ENCODE results near the gene LSM14B. TPM values are rescaled to one million over a fixed set of nuclear protein-coding genes. Genes with fewer than 3 reads are reported as not detected.

LSM14B gene
- total RNA-seq, 3 donors from 2014 or later: 35.2 to 41.3 (median 40.9) TPM

GRCh38 chr20:62119115-62119514 lies 3.2 kb upstream of the LSM14B start:
- H3K9me3 Mint-ChIP-seq: peaks cover 3% of the 10 kb centered on the region
- peaks cover 2% of the 10 kb centered on the region for H3K36me3 Mint-ChIP-seq (ENCODE audit: insufficient read depth)
- no peak for ATAC-seq
- no peak for DNase-seq
- H3K27me3 Mint-ChIP-seq (ENCODE audit: low read depth): no peaks in the 10 kb centered on the region
- peaks cover 39% of the 10 kb centered on the region for H3K4me1 Mint-ChIP-seq (ENCODE audit: low read depth)
- H3K4me3 Mint-ChIP-seq: peak overlapping the region; percentile 7

GRCh38 chr20:62119591-62120364 lies 2.5 kb upstream of the LSM14B start:
- H3K4me3 Mint-ChIP-seq: no peak overlapping the region
- DNase-seq (no peak), ATAC-seq (no peak)
- H3K4me1 Mint-ChIP-seq (ENCODE audit: low read depth): peaks cover 45% of the 10 kb centered on the region
- H3K36me3 Mint-ChIP-seq (ENCODE audit: insufficient read depth): peaks cover 7% of the 10 kb centered on the region
- H3K27me3 Mint-ChIP-seq (ENCODE audit: low read depth): no peaks in the 10 kb centered on the region
- peaks cover 3% of the 10 kb centered on the region for H3K9me3 Mint-ChIP-seq

- Mint-ChIP-seq H3K9me3 (peaks cover 3% of the 10 kb centered on the region), H3K4me3 (peak overlapping the region; percentile 40), H3K27me3 (ENCODE audit: low read depth) (no peaks in the 10 kb centered on the region), H3K36me3 (ENCODE audit: insufficient read depth) (peaks cover 10% of the 10 kb centered on the region), H3K4me1 (ENCODE audit: low read depth) (peaks cover 49% of the 10 kb centered on the region)
- ATAC-seq: no peak
- DNase-seq: no peak
These were observed 1.9 kb upstream of the LSM14B start for GRCh38 chr20:62120365-62120762.

- H3K27me3 Mint-ChIP-seq (ENCODE audit: low read depth): no peaks in the 10 kb centered on the region
- ATAC-seq: peak; percentile 0 to 1
- peaks cover 11% of the 10 kb centered on the region for H3K36me3 Mint-ChIP-seq (ENCODE audit: insufficient read depth)
- DNase-seq: no peak
- peak overlapping the region; percentile 85 for H3K4me3 Mint-ChIP-seq
- H3K9me3 Mint-ChIP-seq: no peaks in the 10 kb centered on the region
- H3K4me1 Mint-ChIP-seq (ENCODE audit: low read depth): peaks cover 47% of the 10 kb centered on the region
These were observed 1.1 kb upstream of the LSM14B start for GRCh38 chr20:62120990-62121775.

GRCh38 chr20:62122654-62123449 lies 577 bp downstream of the LSM14B start:
- ATAC-seq (peak; percentile 3 to 15), DNase-seq (peak; percentile 34)
- peaks cover 38% of the 10 kb centered on the region for H3K4me1 Mint-ChIP-seq (ENCODE audit: low read depth)
- no peaks in the 10 kb centered on the region for H3K9me3 Mint-ChIP-seq
- H3K27me3 Mint-ChIP-seq (ENCODE audit: low read depth): no peaks in the 10 kb centered on the region
- H3K36me3 Mint-ChIP-seq (ENCODE audit: insufficient read depth): peaks cover 23% of the 10 kb centered on the region
- H3K4me3 Mint-ChIP-seq: peak overlapping the region; percentile 87

GRCh38 chr20:62123450-62124118 lies 1.3 kb downstream of the LSM14B start:
- peak overlapping the region; percentile 87 for H3K4me3 Mint-ChIP-seq
- H3K4me1 Mint-ChIP-seq (ENCODE audit: low read depth): peaks cover 36% of the 10 kb centered on the region
- peaks cover 30% of the 10 kb centered on the region for H3K36me3 Mint-ChIP-seq (ENCODE audit: insufficient read depth)
- ATAC-seq (no peak), DNase-seq (no peak)
- H3K27me3 Mint-ChIP-seq (ENCODE audit: low read depth): no peaks in the 10 kb centered on the region
- H3K9me3 Mint-ChIP-seq: no peaks in the 10 kb centered on the region

GRCh38 chr20:62126141-62126540 lies 3.9 kb downstream of the LSM14B start:
- H3K4me3 Mint-ChIP-seq: no peak overlapping the region
- no peak for DNase-seq
- H3K4me1 Mint-ChIP-seq (ENCODE audit: low read depth): peaks cover 25% of the 10 kb centered on the region
- no peak for ATAC-seq
- H3K9me3 Mint-ChIP-seq: no peaks in the 10 kb centered on the region
- no peaks in the 10 kb centered on the region for H3K27me3 Mint-ChIP-seq (ENCODE audit: low read depth)
- peaks cover 44% of the 10 kb centered on the region for H3K36me3 Mint-ChIP-seq (ENCODE audit: insufficient read depth)

GRCh38 chr20:62127799-62128198 lies 5.5 kb downstream of the LSM14B start:
- peaks cover 50% of the 10 kb centered on the region for H3K36me3 Mint-ChIP-seq (ENCODE audit: insufficient read depth)
- peaks cover 30% of the 10 kb centered on the region for H3K4me1 Mint-ChIP-seq (ENCODE audit: low read depth)
- DNase-seq (no peak), ATAC-seq (no peak)
- H3K4me3 Mint-ChIP-seq: no peak overlapping the region
- no peaks in the 10 kb centered on the region for H3K27me3 Mint-ChIP-seq (ENCODE audit: low read depth)
- H3K9me3 Mint-ChIP-seq: no peaks in the 10 kb centered on the region

- H3K27me3 Mint-ChIP-seq (ENCODE audit: low read depth): no peaks in the 10 kb centered on the region
These were observed 6.2 kb downstream of the LSM14B start for GRCh38 chr20:62128502-62128901.

GRCh38 chr20:62129731-62130531 lies 7.7 kb downstream of the LSM14B start:
- H3K4me3 Mint-ChIP-seq: no peak overlapping the region
- H3K4me1 Mint-ChIP-seq (ENCODE audit: low read depth): peaks cover 20% of the 10 kb centered on the region
- ATAC-seq (no peak), DNase-seq (no peak)
- no peaks in the 10 kb centered on the region for H3K27me3 Mint-ChIP-seq (ENCODE audit: low read depth)
- H3K9me3 Mint-ChIP-seq: no peaks in the 10 kb centered on the region
- H3K36me3 Mint-ChIP-seq (ENCODE audit: insufficient read depth): peaks cover 46% of the 10 kb centered on the region

More at GRCh38 chr20:62128502-62128901, 6.2 kb downstream of the LSM14B start:
- no peak overlapping the region for H3K4me3 Mint-ChIP-seq
- peaks cover 50% of the 10 kb centered on the region for H3K36me3 Mint-ChIP-seq (ENCODE audit: insufficient read depth)
- no peaks in the 10 kb centered on the region for H3K9me3 Mint-ChIP-seq
- DNase-seq (no peak), ATAC-seq (no peak)
- H3K4me1 Mint-ChIP-seq (ENCODE audit: low read depth): peaks cover 30% of the 10 kb centered on the region

- H3K4me3 Mint-ChIP-seq: no peak overlapping the region
- DNase-seq: no peak
- peaks cover 43% of the 10 kb centered on the region for H3K36me3 Mint-ChIP-seq (ENCODE audit: insufficient read depth)
- H3K4me1 Mint-ChIP-seq (ENCODE audit: low read depth): peaks cover 17% of the 10 kb centered on the region
- ATAC-seq: no peak
- H3K27me3 Mint-ChIP-seq (ENCODE audit: low read depth): no peaks in the 10 kb centered on the region
- no peaks in the 10 kb centered on the region for H3K9me3 Mint-ChIP-seq
These were observed 9.5 kb downstream of the LSM14B start for GRCh38 chr20:62131560-62132320.

- Mint-ChIP-seq H3K9me3 (no peaks in the 10 kb centered on the region), H3K4me3 (no peak overlapping the region), H3K36me3 (ENCODE audit: insufficient read depth) (peaks cover 44% of the 10 kb centered on the region), H3K4me1 (ENCODE audit: low read depth) (peaks cover 17% of the 10 kb centered on the region), H3K27me3 (ENCODE audit: low read depth) (no peaks in the 10 kb centered on the region)
- DNase-seq (no peak), ATAC-seq (no peak)
These were observed 10.1 kb downstream of the LSM14B start for GRCh38 chr20:62132421-62132820.

All from activated T-cell treated with anti-CD3 and anti-CD28 coated beads, Interleukin-2, amount 50 U/mL, for 4 hours (primary cell).